ENCODE results near the gene SEC22A.

DNA sequence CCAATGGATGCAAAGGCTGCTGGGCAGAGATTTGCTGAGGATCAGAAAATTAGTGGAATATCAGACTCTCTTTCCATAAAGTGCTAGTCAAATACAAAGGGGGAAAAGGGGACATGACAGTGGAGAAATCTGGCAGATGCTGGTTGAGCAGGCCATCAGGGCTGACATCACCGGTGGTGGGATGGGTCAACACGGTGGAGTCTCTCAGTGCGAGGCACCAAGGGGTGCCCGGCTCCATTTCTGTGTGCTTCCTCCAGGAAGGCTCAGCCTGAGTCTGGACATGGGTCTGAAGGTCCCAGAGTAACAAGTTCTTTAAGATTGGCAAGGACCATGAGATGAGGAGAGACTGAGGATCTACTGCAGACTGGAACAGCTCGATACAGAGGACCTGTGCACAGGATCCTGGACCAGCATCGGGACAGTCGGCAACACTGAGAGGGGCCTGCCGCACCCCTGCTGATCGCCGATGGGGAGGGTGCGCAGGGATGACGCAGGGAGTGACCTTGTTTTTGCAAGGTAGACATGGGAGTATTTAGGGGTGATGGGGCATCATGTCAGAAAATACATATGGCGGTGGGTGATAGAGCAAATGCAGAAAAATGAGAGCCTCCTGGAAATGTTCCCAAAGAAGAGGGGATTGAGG is 92.7 kb downstream of the SEC22A start:
- TF ChIP-seq, protein P1, sequence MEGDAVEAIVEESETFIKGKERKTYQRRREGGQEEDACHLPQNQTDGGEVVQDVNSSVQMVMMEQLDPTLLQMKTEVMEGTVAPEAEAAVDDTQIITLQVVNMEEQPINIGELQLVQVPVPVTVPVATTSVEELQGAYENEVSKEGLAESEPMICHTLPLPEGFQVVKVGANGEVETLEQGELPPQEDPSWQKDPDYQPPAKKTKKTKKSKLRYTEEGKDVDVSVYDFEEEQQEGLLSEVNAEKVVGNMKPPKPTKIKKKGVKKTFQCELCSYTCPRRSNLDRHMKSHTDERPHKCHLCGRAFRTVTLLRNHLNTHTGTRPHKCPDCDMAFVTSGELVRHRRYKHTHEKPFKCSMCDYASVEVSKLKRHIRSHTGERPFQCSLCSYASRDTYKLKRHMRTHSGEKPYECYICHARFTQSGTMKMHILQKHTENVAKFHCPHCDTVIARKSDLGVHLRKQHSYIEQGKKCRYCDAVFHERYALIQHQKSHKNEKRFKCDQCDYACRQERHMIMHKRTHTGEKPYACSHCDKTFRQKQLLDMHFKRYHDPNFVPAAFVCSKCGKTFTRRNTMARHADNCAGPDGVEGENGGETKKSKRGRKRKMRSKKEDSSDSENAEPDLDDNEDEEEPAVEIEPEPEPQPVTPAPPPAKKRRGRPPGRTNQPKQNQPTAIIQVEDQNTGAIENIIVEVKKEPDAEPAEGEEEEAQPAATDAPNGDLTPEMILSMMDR (IDR thresholded peaks at IDR 0.05; ENCODE audit: poor library complexity) = no peak
- TF ChIP-seq EZH2phosphoT487 (IDR thresholded peaks at IDR 0.05; ENCODE audit: low read depth, severe bottlenecking, unreplicated experiment) = no peak
- TF ChIP-seq EZH2 (IDR thresholded peaks at IDR 0.05; ENCODE audit: borderline replicate concordance) = no peak

All from hepatocyte (in vitro differentiated cells).